Activated T-cell treated with anti-CD3 and anti-CD28 coated beads for 1 hour (primary cell): ENCODE results near the gene ARHGAP26.

ENCODE experiments used
- DNase-seq: peaks from one replicate; pipeline ENCODE4 v3.0.0-alpha.2; 2020; ENCODE audit warnings: low read depth

The ARHGAP26 gene

GRCh38 chr5:143209881-143210395 lies 439.8 kb downstream of the ARHGAP26 start:
- DNase-seq, result no peak

- no peak for DNase-seq
These were observed 440.4 kb downstream of the ARHGAP26 start for GRCh38 chr5:143210576-143210975.

- DNase-seq, result no peak
These were observed 442.1 kb downstream of the ARHGAP26 start for GRCh38 chr5:143212261-143212660.

DNA sequence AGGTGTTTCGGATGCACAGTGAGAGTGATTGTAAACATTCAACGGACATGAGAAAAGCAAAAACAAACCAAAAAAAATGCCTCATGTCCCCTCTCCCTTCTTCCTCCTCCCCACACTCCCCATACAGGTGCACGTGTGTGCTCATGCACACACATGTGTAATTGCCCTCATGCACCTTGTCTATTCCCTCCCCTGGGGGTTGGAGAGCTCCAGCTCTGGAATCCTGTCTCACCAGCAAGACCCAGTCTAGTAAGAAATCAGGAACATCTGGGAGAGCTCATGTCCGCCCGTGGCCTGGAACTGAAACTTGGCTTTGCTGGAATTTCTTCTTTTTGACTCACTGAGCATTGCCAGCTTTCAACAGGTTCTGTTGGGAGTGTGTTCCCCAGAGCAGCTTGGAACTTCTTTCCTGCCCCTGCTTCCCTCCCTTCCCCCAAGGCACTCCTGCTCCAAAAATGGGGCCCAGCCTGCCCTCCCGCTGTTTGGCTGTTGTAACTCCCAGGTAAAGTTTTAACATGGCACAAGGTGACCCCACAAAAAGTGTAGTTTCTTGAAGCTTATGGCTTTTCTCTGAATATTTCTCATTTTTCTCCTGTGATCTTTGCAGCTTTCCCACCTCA lies 443.2 kb downstream of the ARHGAP26 start:
- DNase-seq, result no peak

DNA sequence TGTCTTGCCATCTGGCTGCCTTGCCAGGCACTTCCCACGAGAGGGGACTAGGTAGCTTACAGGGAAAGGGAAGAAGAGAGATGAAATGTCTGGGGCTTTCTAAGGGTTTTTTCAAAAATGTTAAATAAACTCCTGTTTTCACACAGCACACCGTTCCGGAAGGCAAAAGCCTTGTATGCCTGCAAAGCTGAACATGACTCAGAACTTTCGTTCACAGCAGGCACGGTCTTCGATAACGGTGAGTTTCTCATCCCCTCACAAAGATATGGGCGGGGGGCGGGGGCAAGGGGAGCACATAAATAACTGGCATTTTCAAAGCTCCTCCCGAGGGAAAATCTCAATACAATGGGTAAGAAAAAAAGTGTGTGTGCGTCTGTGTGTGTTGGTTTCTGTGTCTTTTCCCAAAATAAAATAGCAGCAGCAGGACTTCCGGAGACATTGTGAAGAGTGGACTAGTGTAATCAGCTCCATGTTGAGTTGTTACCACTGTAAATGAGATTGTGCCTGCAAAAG lies 443.7 kb downstream of the ARHGAP26 start:
- no peak for DNase-seq

GRCh38 chr5:143214458-143214857 lies 444.3 kb downstream of the ARHGAP26 start:
- no peak for DNase-seq

GRCh38 chr5:143214890-143215289 lies 444.7 kb downstream of the ARHGAP26 start:
- no peak for DNase-seq

- no peak for DNase-seq
These were observed 445.5 kb downstream of the ARHGAP26 start for GRCh38 chr5:143215690-143216089.

DNA sequence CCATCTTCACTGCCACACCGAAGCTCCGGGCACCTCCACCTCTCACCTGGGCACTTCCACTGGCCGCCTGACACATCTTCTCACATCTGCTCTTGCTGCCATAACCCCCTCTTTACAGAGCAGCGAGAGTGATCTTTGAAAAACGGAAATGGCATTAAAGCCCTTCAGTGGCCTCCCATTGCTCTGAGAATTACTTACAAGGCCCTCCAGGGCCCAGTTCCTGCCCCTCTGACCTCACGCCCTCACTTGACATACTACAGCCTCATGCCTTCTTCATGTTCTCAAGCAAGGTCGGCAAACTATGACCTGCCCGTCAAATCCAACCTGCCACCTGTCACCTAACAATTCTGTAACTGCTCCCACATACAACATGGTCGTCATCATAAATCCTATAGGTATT lies 446.0 kb downstream of the ARHGAP26 start:
- DNase-seq, result no peak

DNA sequence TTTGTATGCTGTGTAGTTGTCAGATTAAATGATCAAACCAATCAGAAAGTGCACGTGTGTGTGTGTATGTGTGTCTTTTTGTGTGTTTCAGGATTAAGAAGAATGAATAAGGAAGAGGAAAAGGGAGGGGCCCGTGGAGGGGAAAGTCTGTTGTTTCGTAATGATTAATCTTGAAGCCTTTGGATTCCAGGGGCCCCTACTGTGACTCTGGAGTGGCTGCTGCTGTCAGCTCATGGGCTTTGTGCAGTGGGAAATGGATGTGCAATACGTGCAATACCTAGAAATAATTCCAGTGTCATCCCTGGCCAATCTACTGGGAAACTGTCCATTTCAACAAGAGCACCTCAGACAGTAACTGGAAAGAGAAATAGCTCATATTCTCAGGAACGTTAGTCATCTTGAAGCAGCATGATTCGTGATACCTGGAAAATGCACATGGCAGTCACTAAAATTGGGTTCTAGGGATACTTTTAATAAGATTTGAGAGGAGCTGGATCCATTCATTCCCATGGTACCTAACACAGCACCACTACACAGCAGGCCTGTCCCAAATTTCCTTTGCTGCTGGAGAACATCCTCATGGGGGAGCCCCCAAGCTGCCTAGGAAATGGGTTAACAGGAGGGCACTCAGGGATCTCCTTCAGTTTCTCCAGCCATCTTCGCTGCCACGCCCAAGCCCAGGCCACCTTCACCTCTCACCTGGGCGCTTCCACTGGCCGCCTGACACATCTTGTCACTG lies 447.1 kb downstream of the ARHGAP26 start:
- no peak for DNase-seq

DNA sequence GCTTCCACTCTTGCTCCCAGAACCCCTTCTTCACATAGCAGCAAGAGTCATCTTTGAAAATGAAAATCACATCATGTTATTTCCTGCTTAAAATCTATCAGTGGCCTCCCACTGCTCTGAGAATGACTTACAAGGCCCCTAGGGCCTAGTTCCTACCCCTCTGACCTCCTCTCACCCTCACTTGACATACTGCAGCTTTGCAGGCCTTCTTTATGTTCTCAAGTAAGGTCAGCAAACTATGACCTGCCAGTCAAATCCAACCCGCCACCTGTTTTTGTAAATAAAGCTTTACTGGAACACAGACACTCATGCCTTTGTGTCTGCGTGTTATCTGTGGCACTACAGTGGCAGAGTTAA lies 447.6 kb downstream of the ARHGAP26 start:
- no peak for DNase-seq

DNA sequence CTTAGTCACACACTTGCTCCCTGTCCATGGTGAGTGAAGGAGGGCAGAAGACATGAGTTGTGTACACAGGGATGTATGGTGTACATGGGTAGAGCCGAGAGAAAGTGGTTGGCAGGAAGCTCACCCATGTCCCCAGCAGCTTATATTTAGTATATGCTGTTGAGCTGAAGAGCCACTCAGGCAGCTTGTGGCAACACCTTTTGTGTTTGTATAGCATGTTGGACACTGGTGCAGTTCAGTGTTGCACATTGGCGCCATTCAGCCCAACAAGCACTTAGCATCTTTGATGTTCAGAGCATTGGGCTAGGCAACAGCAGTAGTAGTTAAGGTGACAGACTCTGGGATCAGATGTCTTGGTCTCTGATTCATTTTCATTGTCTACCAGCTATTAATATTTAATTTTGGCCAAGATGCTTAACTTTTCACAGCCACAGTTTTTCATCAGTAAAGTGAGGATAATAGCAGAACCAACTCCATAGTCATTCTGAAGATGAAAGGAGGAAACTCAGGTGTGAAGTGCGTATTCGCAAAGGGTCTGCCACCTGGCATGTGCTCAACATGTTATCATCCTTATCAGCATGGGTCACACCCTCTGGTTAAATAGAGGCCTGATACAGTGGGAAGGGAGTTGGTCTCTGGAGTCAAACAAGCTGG lies 448.5 kb downstream of the ARHGAP26 start:
- DNase-seq, result no peak

- DNase-seq, result no peak
These were observed 449.5 kb downstream of the ARHGAP26 start for GRCh38 chr5:143219696-143220095.

- DNase-seq, result no peak
These were observed 450.6 kb downstream of the ARHGAP26 start for GRCh38 chr5:143220748-143221251.

DNA sequence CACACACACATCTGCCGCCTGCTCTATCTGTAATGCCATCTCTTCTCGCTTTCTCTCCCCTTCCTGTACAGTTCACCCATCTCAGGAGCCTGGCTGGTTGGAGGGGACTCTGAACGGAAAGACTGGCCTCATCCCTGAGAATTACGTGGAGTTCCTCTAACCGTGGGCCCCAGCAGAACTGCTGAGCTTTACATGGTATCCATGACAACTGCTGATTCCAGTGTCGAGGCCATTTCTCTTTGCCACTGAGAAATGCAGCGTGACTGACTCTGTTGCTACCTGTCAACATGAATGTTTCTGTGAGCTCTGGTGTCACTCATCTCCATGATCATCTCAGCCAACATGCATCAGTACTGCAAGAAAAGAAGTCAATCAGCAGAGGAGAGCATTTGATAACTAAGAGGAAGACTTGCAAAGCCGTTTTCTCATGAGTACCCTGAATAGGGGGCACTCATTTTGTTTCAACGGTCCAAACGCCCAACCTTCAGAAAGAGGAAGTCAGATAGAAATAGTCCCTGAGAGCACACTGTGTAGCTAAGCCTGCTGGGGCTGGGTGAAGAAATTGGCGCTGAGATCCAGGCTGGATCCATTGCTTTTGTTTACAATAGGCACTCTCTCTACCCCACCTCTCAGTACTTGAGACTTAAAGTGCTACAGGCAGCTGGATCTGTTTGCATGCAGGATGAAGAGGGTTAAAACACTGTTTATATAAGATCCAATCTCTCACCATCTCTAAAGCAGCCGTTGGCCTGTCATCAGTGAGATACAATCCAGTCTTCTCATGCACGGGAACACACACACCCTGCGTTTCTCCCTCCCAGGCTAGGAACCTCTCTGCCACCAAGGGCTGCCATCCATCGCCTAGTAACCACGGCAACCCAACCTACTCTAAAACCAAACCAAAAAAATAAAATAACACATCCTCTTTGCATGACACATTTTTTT lies 452.4 kb downstream of the ARHGAP26 start:
- DNase-seq, result peak; percentile 14

DNA sequence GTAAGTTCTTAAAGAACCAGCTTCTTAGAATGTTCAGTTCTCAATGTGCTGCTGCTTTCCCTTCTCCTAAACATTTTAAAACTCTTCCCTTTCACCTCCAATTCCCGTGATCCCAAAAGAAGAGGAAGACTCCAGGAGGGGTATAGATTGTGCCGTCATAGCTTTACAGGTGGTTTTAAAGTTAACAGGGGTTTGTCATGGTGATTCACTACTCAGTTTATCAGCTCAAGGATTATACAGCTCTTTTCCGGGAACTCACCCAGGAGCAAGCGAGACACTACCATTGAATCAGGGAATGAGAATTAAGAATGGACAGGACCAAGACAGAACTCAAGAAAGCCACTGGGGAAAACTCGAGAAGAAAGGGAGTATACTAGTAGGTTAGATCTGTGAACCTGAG lies 454.5 kb downstream of the ARHGAP26 start:
- no peak for DNase-seq

DNA sequence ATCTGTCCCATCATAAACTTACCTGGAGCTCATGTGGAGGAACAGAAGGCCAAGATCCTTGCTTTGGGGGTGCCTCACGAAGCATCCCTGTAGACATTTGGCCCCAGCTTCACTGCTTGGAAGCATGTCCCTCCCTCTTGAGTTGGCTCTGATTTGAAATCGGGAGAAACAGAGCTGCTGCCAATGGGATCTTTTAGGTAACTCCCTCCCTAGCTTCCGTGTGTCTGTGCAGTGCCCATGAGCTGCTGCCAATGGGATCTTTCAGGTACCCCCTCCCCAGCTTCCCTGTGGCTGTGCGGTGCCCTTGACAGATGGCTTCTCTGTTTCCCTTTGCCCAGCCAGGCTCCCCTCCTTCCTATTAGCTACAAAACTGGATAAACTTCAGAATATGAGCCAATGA lies 455.3 kb downstream of the ARHGAP26 start:
- no peak for DNase-seq

- no peak for DNase-seq
These were observed 456.2 kb downstream of the ARHGAP26 start for GRCh38 chr5:143226361-143226760.

DNA sequence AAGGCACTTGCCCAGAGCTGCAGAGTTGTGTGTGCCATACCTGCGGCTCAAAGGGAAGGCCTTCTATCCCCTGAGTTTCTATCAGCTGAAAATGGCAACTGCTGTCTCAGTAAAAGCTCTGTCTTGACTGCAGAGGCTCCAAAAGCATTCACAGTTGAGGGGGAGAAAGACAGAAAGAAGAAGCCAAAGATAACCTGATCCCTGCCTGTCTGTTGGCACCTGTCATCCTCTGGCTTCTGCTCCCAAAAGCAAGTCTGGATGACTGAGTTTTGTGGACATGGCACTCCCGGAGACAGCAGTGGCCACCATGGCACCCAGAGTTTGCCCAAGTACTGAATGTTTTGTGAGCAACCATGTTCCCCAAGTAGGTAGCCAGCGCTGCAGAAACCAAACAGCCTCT lies 456.7 kb downstream of the ARHGAP26 start:
- no peak for DNase-seq

DNA sequence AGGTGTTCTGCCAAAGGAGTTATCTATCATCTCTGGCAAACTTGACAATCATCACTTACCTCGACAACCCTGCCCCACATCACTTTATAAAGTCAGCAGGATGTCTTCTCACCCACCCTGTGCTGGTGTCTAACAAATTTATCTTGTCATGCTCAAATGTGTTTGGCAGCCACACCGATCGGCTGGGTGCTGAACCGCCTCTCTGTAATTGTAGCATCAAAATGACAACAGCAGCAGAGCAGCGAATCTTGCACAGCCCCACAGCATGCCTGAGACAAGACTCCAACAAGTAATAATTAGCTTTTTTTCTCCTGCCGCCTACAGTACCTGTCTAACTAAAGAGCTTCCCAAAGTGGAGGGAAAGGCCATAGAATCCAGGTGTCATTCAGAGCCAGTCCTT lies 457.1 kb downstream of the ARHGAP26 start:
- DNase-seq, result no peak

GRCh38 chr5:143228597-143229293 lies 458.6 kb downstream of the ARHGAP26 start:
- no peak for DNase-seq
